ENCODE data around the gene ST6GAL2.

Gene ST6GAL2, protein sequence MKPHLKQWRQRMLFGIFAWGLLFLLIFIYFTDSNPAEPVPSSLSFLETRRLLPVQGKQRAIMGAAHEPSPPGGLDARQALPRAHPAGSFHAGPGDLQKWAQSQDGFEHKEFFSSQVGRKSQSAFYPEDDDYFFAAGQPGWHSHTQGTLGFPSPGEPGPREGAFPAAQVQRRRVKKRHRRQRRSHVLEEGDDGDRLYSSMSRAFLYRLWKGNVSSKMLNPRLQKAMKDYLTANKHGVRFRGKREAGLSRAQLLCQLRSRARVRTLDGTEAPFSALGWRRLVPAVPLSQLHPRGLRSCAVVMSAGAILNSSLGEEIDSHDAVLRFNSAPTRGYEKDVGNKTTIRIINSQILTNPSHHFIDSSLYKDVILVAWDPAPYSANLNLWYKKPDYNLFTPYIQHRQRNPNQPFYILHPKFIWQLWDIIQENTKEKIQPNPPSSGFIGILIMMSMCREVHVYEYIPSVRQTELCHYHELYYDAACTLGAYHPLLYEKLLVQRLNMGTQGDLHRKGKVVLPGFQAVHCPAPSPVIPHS

DNA sequence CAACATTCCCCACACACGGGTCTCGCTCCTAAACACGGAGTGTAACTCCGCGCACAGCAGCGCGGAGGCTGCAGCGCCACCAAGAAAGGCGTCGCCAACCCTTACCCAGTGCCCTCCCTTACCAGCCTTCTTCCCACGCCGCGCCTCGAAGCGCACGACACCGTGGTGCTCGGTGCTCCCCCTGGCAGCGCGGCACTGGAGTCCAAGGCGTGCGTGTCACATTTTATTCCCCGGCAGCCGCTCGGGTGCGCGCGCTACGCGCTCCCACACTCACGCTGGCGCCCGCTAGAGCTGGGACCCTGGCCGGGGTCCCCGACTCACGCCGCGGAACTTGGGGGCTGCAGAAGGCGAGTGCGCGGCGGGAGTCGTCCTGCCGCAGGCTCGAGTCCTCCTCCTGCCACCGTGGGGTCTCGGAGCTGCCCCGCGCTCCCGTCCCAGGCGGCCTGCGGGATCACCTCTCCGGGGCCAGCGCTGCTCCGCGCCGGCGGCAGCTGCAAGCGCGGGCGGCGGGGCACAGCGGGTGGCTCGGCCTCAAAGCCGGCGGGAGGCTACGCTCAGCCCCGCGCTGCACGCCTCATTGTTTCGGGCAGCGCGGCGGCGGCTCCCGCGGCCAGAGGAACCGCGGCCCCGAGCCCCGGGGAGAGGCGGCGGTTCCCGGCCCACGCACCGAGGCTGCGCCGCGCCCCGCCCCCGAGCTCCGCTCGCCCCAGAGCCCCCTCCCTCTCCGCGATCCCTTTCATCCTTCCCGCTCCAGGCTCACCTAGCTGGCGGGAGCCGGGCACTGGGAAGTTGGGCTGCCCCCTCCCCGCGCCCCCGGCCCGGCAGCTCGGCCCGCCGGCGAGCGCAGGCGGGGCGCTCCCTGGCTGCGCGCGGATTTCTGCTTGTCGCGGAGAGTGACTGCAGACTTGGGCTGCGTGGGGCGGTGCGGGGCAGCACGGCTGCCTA, at the start of gene ST6GAL2:
Gene ST6GAL2 (minus strand): TSS at position 197 of the 945 bp plus-strand sequence. CDS start 42,190 bp downstream, outside the sequence.
- DNase-seq = no peak

DNA sequence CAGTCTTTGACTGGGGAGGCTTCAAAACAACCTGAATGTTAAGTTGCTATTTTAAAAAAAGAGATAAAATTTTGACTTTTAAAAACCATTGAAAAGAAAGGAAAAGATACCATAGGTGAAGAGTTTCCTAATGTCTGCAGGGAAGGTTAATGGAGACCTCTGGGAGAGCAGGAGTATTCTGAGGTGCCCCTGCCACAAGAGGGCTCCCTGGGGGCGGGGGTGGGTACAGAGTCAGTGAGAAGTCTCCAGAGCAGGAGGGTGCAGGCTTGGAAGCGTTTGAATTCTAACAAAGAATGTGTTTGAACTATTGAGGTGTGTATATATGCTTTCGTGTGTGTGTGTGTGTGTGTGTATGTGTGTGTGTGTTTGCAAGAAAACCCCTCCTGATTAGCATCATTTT, 46.7 kb upstream of the ST6GAL2 start:
- no peak for DNase-seq

DNA sequence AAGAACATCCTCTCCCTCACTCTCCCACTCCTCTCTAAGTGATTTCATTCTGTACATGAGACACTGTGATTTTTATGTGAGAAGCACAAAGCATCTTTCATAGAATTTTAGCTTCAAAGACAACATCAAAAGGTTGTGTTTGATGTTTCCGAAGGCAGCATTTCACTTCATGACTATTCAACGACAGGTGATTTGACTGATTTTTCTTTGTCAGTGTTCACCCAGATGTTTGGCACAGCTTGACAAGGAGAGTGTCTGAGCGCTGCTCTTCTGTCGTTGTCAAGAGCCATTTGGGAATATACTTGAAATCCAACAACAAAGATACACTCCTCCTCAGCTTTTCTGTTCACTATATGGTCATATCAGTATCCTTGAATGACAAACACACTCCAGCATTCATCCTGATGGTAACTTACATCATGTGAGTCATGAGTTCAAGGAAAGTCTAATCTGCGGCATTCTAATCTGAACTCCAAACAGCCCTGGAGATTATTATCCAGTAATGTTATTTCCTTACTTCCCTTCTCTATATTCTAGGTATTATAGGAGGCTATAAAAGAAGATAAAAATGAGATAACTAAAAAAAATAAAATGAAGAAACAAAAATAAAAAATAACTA, 45.9 kb upstream of the ST6GAL2 start:
- no peak for DNase-seq

GRCh38 chr2:106921451-106921850, 35.5 kb upstream of the ST6GAL2 start:
- no peak for DNase-seq

DNA sequence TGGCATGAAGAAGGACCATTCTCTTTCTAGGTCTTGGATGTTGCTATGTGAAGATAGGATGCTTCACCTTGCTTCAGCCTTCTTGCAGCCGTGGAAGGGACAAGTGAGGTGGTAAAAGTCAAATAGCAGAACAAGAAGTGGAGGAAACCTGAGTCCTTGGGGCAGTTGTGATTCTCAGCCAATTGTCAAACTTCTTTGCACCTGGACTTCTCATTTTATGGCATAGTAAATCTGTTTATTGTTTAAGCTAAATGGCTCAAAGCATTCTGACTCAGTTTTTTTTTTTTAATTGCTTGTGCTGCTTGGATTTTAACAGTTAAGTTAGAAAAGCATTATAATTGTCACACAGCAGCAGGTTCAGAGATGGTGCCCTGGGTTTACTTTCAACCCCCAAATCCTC, 33.0 kb upstream of the ST6GAL2 start:
- DNase-seq = no peak

- no peak for DNase-seq
Measured at GRCh38 chr2:106904242-106904641, 18.3 kb upstream of the ST6GAL2 start.

GRCh38 chr2:106899786-106900530, 14.0 kb upstream of the ST6GAL2 start:
- DNase-seq = no peak

- no peak for DNase-seq
Measured at GRCh38 chr2:106894545-106894944, 8.6 kb upstream of the ST6GAL2 start.

DNA sequence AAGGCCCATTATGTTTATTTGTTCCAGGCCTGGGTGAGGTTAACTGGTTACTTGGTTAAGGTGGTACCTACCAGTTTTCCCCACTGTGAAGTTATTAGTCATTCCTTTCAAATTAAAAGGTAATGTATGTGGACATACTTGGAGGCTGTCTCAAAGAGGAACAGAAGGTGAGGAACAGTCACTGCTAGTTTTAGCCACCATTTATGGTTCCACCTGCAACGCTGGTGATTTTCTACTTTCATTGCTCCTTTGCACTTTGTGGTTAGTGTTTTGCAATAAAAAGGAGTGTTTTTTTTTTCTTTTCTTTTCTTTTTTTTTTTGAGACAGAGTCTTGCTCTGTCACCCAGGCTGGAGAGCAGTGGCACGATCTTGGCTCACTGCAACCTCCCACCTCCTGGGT, 6.1 kb upstream of the ST6GAL2 start:
- DNase-seq = no peak

GRCh38 chr2:106890606-106891005, 4.6 kb upstream of the ST6GAL2 start:
- no peak for DNase-seq

DNA sequence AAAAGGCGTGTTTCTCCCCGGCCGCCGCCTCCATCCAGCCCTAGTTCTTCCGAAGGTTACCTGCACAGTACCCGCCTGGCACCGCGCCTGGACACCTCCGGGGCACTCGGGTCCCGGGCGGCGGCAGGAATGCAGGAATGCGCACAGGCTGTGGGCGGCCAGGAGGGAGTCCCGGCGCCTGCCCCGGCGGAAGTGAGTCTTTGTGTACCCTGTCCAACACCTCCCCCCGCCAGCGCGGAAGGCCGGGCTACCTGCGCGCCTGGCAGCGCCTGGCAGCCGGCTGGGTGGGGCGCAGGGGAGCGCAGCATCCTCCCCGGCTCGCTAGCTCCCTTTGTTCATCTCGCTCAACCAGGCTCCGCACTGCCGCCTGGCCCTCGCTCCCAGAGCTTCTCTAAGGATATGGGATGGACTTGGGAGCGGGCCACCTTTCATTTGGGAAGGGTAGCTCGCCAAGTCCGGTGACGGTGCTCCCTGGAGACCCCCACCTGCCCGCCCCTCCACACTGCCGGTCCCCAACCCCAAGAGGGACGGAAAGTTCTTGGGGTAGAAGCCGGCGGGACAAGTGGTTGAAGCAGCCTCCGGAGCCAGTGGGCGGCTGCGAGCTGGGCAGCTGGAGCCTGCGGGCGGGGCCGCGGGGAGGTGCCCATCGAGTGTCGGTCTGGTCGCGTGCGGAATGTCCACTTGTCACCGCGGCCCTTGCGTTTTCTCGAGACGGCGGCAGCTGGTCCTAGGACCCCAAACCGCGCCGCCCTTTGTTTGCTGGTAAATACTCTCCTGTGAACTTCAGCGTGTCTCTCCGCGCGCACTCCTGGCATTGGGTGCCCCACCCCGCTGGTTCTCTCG, 1.2 kb upstream of the ST6GAL2 start:
- DNase-seq = no peak

- DNase-seq = no peak
Measured at GRCh38 chr2:106885329-106885728, 638 bp downstream of the ST6GAL2 start.

DNA sequence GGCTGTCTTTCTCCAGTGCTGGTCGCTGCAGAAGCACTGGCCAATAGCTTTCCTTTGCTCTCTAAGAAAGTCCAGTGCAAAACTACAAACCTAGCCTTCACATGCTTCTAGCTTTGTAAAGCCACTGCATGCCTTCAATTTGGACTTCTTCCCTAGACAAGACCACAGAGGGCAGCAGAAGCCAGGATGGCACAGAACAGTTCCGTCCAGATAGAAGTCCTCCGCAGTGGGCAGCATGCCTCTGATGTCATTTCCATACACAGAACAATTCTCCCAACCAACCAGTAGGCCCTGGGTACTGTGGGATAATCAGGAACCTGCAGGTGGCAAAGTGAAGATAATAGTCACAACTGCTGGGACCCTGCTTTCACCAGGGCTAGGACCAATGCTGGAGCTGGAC, 3.3 kb downstream of the ST6GAL2 start:
- DNase-seq = no peak

DNA sequence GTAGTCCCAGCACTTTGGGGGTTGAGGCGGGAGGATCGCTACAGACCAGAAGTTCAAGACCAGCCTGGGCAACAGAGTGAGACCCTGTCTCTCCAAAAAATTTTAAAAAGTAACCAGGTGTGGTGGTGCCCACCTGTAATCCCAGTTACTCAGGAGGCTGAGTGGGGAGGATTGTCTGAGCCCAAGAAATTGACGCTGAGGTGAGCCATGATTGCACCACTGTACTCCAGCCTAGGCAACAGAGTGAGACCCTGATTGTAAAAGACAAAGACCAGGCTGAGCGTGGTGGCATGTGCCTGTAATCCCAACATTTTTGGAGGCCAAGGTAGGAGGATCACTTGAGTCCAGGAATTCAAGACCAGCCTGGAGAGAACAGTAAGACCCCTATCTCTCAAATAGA, 7.8 kb downstream of the ST6GAL2 start:
- no peak for DNase-seq

DNA sequence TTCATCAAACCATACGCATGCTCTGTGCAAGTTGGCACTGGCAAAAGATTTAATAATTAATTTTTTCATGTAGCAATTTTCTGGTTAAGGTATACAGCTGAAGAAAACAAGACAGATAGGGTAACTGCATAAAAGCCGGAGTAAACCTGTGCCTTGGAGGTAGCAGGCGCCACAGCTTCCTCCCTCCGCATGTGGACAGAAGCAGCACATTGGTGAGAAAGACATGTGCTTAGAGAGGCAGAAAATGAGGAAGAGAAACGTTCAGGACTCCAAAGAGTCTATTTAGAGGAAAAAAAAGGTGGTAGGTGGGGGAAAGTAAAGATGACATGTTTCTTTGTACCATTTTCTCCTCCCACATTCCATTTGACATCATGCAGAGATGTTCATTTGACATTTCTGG, 9.3 kb downstream of the ST6GAL2 start:
- no peak for DNase-seq

DNA sequence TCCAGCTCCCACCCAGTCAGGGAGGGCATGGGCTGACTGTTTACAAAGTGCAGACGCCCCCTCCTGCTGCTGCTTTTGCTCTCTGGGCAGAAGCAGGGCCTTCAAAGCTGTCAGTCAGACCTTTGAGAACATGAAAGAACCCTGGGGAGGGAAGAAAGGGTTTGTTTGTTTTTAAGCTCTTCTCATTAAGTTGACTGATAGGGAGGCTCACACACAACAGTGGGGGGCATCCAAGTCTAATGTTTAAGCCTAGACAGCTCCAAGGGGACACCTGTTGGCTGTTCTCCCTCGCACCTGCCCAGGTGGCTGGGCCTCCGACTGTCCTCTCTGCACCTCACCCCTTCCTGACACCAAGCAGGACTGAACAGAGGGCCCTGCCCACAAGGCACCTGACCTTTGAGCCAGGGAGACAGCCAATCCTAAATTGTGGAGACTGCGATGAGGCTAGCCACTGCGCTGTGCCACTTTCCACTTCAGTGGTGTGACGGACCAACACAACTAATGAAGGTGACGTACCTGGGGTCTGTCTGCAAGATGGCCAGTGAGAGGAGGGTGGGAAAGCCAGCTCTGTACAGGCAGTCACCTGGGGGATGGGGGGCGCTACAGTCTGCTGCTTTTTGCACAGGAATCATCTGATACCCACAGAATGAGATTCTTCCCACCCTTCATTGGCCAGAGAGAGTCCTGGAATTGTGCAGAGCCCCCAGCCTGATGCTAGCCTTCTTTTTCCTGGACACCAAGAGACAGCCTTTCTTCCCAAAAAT, 16.3 kb downstream of the ST6GAL2 start:
- no peak for DNase-seq

- no peak for DNase-seq
Measured at GRCh38 chr2:106868275-106868674, 17.7 kb downstream of the ST6GAL2 start.

GRCh38 chr2:106867196-106867953, 18.6 kb downstream of the ST6GAL2 start:
- no peak for DNase-seq

DNA sequence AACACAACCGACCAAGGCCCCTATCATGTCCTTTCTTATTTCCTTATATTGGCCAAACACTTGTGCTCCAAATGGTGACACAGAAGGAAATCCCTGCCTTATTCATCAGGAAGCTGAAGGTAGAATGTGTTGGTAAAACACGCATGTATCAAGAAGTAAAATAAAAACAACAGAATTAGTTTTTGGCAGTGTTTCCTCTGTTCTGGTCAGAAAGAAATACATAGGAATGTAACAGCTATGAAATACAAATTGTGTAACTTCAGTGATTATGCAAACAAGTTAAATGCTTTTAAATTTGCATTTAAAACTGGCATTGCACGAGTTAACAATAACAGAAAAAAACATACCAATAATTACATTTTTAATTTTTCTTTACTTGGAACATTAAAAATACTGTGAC, 19.3 kb downstream of the ST6GAL2 start:
- no peak for DNase-seq

DNA sequence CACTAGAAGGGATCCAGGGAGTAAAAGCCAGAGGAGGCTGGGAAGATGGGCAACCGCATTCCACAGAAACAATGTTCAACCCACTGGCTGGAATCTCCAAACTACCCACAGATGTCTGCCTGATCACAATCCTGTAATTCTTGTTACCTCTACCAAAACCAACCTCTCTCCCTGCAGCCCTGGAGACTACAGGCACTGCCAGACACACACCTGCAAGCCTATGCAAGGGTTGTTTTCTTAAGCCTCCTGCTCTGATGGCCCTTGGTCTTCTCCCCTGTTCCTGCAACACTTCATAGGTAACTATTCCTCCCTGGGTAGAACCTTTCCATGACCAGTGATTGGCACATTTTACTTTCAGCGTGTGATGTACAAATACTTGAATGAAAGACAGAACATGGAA, 21.9 kb downstream of the ST6GAL2 start:
- no peak for DNase-seq
